GM18873 (cell line): ENCODE measurements around the gene SLC45A3.

ENCODE experiments used
- ATAC-seq: cut with Tn5 transposase; IDR thresholded peaks from one replicate; pipeline ENCODE4 v1.9.1; 2021; ENCODE audit warnings: mild to moderate bottlenecking, moderate library complexity, moderate number of reproducible peaks; ENCODE audit not compliant: unreplicated experiment, low FRiP score

SLC45A3 gene

DNA sequence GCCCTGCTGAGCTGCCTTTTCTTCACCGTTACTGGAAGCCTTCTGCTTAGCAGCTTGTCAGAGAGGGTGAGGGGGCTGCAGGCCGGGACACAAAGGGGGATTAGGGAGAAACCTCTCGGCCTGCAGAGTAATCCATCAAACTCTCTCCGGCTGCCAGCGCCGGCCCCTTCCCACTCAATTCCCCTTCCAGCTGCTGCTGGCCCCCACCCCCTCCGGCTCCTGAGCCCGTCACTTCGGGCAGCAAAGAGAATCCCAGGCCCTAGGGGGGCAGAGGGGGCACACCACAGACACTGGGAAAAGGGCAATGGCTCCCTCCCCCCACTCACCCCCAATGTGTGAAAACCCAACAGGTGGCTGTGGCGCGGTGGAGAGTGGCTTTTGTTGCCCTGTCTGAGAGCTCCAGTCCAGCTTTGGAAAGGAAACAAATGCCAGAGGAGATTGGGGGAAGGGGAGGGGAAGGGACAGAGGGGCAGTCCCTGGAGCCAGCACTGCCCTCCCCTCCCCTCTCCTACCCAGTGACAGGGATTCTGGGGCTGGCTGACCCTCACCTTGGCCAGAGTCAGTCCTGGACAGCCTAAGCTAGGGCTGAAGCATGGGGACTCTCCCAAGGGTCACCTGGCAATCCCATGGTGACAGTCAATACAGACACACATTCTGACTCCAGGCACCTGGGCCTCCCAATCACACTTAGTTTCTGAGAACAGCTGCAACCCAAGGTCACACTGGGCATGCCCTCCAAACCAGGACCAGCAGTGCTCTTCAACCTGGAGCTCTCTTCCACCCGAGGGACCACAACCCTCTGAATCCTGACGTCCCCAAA is 9.5 kb downstream of the SLC45A3 start:
- no peak for ATAC-seq

DNA sequence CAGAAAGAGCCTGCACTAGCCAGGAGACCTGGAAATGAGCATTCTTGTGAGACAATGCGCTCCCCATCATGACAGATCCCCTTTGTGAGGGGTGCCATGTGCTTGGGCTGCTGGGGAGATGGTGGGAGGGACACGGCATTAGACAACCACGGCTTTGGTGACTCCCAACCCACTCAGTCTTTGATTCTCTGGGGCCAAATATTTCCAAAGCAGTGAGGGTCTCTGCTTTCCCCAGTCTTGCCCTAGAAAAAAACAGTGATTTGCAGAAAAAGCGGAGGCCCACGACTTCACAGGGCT is 10.2 kb downstream of the SLC45A3 start:
- no peak for ATAC-seq

DNA sequence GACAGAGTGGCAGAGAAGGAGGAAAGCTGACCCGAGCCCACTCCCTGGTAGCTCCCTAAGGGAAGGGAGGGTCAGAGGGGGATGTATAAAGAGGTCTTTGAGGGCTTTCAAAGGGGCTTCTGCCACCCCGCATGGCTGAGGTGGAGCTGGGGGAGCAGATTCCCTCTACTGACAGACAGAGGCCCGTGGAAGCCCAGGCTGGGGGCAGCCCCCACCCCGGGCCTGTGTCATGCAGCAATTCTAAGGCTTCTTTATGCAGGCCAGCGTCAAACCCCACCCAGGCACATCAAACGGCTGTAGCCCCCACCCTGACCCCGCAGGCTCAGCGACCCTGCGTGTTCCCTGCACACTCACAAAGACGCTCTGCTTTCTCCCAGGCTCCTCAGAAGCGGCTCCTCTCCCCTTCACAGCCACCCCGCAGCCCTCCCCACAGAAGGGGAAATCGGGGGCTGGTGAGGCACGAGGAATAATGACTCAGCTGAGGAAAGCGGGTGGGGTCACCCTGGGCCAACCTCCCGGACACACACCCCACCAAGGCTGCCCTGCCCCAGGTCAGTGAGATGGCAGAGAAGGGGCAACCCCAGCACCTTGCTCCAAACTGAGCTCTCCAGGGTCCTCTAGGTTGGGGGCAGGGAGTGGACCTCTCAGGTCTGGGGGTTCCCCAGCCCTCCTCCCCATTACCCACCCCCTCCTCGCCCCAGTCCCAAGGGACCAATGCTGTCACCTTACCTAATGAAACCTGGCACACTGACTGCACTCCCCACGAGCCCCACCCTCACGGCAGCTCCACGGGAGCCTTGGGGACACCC is 10.8 kb downstream of the SLC45A3 start:
- ATAC-seq: no peak

DNA sequence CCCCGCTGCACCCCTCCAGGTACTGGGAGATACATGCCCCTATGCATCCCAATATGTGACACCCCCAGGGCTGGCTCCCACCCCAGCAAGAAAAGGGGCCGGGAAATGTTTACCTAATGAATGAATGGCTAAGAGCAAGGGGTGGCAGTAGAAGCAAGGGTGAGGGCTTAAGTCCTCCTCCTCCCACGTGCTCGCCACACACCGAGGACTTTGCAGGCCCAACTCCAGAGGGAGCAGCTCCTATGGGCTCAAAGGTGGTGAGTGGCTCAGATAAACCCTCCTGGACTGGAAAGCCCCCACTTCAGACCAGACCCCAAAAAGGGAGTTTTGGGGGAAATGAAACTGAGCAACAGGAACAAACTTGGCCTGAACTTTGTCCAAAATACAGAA is 11.4 kb downstream of the SLC45A3 start:
- no peak for ATAC-seq

DNA sequence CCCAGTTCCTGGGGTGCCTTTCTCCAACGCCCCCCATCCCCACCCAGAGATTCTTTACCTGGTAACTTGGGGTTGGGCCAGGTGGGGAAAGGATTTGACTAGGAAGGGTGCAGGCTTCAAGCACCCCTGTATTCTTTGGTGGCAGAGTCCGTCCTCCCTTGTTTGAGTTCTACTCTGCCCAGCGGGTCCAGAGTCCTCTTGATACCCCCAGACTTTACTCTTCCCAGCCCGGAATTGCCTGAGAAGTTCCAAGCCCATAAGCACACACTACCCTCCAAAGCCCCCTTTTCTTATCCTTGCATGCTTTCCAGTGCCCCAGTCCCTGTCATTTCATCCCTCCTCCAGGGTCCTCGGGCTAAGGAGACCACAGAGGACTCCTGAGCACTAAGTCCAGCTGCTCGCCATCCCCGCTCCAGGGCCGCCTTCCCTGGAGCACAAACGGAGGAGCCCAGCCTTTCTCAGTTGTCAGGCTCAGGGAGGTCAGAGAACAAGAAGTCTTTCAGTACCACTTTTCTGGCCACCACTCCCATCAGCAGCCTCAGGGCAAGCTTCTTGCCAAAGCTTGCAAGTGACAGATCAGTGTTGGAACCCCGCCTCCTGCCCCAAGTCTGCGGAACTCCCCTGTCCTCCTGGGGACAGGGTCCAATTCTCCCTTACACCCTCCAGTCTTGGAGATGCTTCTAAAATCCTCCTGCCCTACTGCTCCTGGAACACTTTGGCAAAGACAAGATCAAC is 12.2 kb downstream of the SLC45A3 start:
- no peak for ATAC-seq

DNA sequence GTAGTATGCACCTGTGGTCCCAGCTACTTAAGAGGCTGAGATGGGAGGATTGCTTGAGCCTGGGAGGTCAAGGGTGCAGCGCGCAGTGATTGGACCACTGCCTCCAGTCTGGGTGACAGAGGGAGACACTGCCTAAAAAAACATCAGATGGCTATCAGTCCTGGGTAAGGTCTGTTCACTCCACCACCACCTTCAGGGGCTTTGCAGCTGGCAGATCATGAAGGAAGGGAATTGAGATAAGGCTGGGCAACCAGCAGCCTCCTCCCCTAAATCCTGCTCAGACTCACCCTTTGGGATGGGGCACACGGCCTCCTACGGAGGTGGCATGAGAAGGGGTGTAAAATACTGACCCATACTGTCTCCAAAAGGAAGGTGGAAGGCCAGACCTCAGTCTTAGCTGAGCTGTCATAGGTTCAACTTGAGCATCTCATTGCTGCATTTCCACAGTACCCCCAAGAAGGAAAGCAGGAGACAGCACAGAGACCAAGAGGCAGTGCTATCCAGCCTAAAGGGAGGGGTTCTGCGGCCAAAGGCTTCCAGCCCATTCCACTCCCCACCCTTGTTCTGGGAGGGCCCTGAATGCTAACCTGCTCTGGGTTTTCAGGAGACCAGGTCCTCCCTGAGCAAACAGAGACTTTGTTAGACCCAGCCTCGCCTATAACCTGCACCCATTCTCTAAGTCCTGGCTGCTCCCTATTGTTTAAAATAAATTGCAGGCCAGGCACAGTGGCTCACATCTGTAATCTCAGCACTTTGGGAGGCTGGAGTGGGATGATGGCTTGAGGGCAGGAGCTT is 13.7 kb downstream of the SLC45A3 start:
- no peak for ATAC-seq

DNA sequence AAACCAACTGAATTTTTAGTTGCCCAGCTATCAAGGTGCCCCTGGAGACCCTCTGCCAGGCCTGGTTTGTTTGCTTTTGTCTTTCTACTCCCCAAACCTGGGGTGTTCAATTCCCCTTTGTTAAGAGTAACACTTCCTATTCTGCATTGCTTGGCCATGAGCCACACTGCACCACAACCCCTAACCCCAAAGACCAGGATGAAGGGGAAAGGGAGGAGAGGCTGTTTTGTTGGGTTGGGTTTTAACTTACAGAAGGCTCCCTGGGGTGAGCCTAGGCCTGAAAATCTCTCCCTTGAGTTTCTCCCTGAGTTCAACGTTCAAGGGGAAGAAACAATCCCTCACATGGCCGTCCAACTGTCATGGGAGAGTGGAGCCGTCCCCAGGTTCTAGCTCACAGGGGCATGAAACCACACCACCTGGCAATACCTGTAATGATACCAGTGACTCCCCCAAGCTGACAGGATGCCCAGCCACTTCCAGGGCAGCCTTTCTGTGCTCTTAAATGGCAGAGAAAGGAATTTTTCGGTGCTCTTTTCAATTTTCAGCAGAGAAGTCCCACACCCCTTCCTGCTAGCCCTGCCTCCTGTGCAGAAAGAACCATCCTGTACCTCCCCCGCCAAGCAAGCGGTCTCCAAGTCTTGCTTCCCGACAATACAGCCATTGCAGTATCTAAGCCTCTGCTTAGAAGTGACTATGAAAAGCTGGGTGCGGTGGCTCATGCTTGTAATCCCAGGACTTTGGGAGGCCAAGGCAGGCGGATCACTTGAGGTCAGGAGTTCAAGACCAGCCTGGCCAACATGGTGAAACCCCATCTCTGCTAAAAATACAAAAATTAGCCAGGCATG is 14.9 kb downstream of the SLC45A3 start:
- ATAC-seq: no peak

DNA sequence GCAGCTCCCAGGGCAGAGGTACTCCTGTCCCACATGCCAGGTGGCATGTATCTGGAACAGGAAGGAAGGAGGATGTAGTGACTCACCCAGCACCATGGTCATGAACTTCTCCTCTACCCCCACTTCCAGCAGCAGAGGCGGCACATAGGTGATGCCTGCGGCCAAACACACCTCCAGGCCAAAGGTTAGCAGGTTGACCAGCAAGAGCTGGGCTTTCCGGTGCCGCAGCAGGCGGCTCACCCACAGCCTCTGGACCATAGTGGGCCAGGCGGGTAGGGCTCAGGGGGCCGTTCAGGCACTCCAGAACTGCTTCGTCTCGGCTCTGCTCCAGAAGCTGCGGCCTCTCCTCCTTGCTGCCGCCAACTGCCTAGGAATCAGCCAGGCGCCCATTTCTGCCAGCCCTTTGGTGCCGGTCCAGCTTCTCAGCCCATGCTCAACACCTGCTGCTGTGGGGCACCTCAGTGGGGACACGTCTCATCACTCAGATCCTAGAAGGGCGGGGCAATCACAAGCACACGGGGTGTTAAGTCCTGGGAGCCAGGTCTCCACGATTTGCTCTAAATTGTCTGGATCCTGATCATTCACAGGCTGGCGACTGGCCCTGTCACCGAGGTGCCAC is 15.8 kb downstream of the SLC45A3 start:
- ATAC-seq: no peak

DNA sequence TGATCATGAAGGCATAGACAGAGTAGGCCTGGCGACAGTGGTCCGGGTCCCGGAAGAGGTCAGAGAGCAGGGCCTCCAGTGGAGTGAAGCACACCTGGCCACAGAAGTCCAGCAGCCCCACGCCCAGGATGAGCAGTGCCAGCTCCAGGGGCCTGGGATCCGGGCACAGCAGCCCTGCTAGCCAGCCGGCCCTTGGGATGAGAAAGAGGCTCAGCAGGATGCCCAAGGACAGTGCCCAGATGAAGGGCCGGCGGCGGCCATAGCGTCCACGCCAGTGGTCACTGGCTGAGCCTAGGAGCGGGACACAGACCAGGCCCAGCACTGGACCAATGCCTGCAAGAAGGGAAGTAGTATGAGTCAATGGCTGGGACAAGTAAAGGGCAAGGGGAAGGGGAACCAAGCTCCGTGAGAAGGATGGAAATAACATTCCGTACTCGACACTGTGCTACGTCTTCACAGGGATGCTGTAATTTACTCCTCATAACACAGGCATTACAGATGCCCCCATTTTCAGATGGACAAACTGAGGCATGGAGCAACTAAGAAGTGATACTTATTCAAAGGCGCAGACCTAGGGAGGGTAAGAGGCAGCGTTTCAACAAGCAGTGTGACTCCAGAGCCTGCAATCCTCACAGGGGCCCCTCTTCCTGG is 16.9 kb downstream of the SLC45A3 start:
- ATAC-seq: no peak

DNA sequence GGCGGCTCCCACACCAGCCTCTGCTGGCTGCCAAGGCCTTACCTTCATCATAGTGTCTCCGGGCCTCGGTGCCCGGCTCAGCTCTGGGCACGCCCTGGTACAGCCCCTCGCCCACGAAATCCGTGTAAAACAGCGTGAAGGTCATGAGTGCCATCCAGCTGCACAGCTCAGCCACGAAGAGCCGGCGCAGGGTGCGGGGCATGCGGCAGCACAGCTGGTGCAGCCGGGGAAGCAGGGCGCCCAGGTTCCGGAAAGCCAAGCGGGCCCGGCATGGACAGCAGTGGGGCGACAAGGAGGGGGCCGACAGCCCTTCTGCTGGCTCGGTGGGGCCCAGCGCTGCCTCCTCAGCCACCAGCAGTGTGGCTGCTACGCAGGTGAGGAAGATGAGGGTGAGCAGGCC is 17.5 kb downstream of the SLC45A3 start:
- ATAC-seq: no peak

DNA sequence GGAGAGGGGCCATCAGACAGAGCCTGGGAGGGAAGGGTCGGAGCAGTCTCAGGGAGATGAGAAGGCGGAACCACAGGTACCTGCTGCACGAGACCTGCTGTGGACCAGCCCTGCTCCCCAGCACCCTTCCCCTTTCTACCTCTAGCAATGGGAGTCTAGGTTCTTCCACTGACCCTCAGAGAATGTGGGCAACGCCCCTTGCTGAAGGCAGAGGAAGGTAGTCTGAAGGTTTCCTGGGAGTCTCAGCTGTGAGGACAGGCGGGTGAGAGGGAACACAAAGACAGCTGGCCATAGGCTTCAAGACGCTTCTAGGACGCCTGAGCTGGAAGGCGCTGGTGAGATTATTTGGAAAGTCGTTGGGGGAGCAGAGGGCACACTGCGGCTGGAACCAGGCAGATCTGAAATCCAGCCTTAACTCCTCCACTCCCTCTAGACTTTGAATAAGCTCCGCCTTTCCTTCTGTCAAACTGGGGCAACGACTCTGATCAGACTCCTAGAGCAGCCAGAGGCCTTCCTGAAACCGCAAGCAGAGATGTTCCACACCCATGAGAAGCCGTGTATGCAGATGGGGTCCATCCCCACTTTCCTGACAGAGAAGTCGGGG is 18.1 kb downstream of the SLC45A3 start:
- ATAC-seq: no peak

DNA sequence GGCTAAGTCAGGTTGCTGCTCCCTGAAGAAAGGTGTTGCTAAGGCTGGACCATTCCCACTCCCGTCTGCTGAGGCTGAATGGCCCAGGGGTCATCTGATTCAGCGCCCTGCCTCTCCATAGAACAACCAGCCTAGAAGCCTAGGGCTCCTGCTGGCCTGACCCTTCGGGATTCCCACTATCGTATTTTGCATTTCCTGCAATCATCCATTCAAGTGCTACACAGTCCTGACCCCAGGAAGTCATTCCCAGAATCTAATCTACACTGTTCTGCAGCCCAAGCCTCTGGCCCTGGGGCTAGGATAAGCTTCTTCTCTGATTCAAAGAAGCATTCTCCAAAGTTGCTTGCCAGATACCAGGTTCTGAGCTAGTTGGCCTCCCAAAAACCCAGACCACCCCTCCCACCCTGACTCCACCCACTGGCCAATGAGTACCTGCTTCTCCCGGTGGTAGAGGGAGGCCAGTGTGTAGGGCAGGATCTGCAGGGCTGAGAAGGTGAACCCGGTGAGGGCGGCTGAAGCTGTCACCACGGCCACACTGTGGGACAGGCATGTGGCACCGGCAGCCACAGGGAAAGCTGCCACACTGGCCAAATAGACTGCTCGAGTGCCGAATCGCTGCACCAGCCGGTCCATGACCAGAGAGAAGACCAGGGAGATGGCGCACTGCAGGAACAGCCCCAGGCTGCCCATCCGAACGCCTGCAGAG is 18.7 kb downstream of the SLC45A3 start:
- ATAC-seq: no peak

DNA sequence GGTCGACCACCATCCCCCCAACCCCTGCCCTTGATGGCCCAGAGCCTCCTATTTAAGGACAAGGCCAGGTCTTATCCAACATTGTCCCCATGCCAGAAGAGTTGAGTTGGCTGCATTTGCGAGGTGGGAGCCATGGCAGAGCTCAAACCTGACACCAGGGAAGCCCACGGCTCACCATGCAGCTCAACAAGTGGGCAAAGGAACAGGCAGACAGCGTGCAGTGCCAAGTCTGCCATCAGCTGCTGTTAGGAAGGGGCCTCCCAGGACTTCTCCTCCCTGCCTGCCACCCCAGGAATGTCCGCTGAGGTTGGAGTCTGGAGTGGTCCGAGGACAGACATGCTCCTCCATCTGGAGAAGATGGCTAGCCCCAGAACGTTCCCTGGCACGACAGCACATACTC is 19.9 kb downstream of the SLC45A3 start:
- no peak for ATAC-seq

DNA sequence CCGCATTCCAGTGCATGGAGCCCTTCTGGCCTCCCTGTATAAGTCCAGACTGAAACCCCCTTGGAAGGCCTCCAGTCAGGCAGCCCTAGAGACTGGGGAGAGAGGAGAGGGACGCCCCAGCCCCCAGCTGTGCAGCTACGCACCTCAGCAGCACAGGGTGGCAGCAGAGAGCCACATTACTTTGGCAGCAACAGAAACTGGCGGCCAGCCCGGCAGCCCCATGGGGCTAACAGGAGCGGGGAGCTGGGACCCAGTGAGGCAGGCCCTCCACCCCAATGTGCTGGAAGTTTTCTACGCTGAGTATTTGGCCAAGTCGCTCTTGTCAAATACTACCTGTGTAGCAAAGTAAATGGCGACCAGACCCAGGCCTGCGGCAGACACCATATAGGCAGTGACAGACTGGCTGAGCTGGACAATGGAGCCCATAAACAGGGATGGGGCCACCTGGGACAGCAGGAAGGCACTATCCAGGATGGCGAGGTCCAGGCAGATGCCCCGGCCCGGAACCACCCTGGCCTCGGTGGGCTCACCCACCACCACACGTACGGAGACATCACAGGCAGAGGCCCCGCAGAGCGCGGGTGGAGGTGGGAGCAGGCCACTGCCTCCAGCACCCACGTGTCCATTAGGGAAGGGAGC is 21.2 kb downstream of the SLC45A3 start:
- ATAC-seq: peak; percentile 69

DNA sequence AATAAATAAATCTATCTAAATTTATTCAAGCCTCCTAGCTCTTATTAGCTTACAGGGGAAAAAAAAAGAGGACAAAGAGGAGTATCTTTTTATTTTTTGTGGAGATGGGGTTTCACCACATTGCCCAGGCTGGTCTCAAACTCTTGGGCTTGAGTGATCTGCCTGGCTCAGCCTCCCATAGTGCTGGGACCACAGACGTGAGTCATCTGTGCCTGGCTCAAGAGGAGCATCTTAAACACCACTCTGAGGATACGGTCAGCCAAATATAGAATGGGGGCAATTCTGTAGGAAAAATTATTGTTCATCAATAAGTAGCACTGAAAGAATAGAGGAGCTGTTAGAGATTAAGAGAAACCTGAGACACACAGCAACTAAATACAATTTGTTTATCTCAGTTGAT is 24.1 kb downstream of the SLC45A3 start:
- no peak for ATAC-seq

DNA sequence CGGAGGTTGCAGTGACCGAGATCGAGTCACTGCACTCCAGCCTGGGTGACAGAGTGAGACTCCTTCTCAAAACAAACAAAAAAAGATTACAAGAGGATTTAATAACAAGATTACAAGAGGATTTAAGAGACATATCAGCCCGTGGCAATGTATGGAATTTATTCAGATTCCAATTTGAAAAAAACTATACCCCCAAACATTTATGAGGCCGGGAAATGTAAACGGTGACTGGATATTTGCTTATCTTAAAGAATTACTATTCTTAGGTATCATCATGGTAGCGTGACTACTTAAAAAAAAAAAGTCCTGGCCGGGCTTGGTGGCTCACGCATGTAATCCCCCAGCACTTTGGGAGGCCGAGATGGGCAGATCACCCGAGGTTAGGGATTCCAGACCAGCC is 27.3 kb downstream of the SLC45A3 start:
- no peak for ATAC-seq

DNA sequence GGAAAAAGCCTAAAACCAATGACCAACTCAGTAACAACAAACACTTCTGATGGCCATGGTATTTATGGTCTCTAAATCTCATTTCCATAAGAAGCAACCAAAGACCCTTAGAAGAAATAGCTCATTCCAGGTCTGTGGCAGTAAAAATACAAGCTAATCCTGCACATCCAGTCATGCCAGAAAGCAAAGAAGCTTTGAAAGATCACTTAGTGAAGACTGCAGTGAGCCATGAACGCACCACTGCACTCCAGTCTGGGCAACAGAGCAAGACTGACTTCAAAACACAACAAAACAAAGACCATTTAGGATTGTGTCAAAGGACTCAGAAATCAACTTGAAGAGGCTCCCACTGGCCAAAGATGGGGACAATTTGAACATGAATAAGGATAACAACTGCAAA is 30.1 kb downstream of the SLC45A3 start:
- no peak for ATAC-seq
